SU-DHL-6 (cell line): ENCODE results near the gene YPEL4.

ENCODE experiments used
- H2AFZ ChIP-seq: fragments of 200-600 bp; sonication (generic); 2 replicates; pipeline ENCODE4 v1.6.1; 2014; ENCODE audit warnings: low read depth, mild to moderate bottlenecking, moderate library complexity, mixed read lengths, antibody characterized with exemption, low read length; ENCODE audit not compliant: severe bottlenecking
- H3F3A ChIP-seq: fragments of 200-600 bp; shearing (Covaris generic); 2 replicates; pipeline ENCODE4 v1.6.0; 2016; ENCODE audit warnings: antibody characterized with exemption, mild to moderate bottlenecking; ENCODE audit not compliant: insufficient read depth
- H3K27ac ChIP-seq: fragments of 200-600 bp; sonication (generic); 2 replicates; pipeline ENCODE4 v1.5.1; 2016; ENCODE audit warnings: low read depth, mild to moderate bottlenecking, low read length, moderate library complexity, mixed read lengths
- H3K27me3 ChIP-seq: fragments of 200-600 bp; sonication (generic), shearing (Covaris generic); 2 replicates; pipeline ENCODE4 v1.6.0; 2014; ENCODE audit warnings: mild to moderate bottlenecking, low read length
- H3K36me3 ChIP-seq: fragments of 200-600 bp; sonication (generic); 2 replicates; pipeline ENCODE4 v1.6.1; 2014; ENCODE audit warnings: mild to moderate bottlenecking, low read length, mixed read lengths
- H3K4me2 ChIP-seq: fragments of 300-600, 200-600 bp; shearing (Covaris generic), sonication (generic); 2 replicates; pipeline ENCODE4 v1.6.0; 2014; ENCODE audit warnings: low read length, low read depth, mild to moderate bottlenecking; ENCODE audit not compliant: poor library complexity, severe bottlenecking
- H3K4me3 ChIP-seq: fragments of 200-600 bp; sonication (generic); 2 replicates; pipeline ENCODE4 v1.5.1; 2014; ENCODE audit warnings: antibody characterized with exemption, low read length, mild to moderate bottlenecking, mixed read lengths; ENCODE audit not compliant: insufficient read depth, poor library complexity, severe bottlenecking
- H3K79me2 ChIP-seq: fragments of 200-600 bp; sonication (generic); 2 replicates; pipeline ENCODE4 v1.6.1; 2014; ENCODE audit warnings: mild to moderate bottlenecking, low read length, moderate library complexity; ENCODE audit not compliant: insufficient read depth
- H3K9ac ChIP-seq: fragments of 200-600 bp; sonication (generic); 2 replicates; pipeline ENCODE4 v1.7.0; 2014; ENCODE audit warnings: mild to moderate bottlenecking, low read length
- H3K9me2 ChIP-seq: fragments of 200-600 bp; sonication (generic); replicated peaks from 2 replicates; pipeline ENCODE4 v1.6.1; 2014; ENCODE audit warnings: low read length; ENCODE audit not compliant: insufficient read depth
- H3K9me3 ChIP-seq: fragments of 200-600 bp; sonication (generic); 2 replicates; pipeline ENCODE4 v1.6.1; 2014; ENCODE audit warnings: low read length, mixed read lengths; ENCODE audit not compliant: insufficient read depth
- H4K20me1 ChIP-seq: fragments of 200-600 bp; sonication (generic); 2 replicates; pipeline ENCODE4 v1.6.1; 2014; ENCODE audit warnings: low read depth, mild to moderate bottlenecking, antibody characterized with exemption, low read length, moderate library complexity, mixed read lengths
- EZH2phosphoT487 ChIP-seq: fragments of 200-600 bp; sonication (generic), shearing (Covaris generic); conservative IDR thresholded peaks from 2 replicates; pipeline ENCODE4 v1.6.1; 2018; ENCODE audit warnings: mild to moderate bottlenecking, antibody characterized with exemption, low read length, moderate library complexity, mixed read lengths
- TF ChIP-seq, protein P1 (sequence below): fragments of 200-600 bp; sonication (generic); IDR thresholded peaks from one replicate; pipeline ENCODE4 v1.5.1; 2017; ENCODE audit warnings: antibody characterized with exemption, mild to moderate bottlenecking, low read length, moderate library complexity; ENCODE audit not compliant: insufficient read depth, poor library complexity, severe bottlenecking

The YPEL4 gene

DNA sequence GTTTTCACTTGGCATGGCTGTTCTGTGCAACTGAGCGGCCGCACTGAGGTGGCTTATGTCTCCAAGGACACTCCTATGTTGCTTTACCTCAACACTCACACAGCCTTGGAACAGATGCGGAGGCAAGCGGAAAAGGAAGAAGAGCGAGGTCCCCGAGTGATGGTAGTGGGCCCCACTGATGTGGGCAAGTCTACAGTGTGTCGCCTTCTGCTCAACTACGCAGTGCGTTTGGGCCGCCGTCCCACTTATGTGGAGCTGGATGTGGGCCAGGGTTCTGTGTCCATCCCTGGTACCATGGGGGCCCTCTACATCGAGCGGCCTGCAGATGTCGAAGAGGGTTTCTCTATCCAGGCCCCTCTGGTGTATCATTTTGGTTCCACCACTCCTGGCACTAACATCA is 10.0 kb upstream of the YPEL4 start:
- Histone ChIP-seq H3K9me3 (no peaks in the 10 kb centered on the region), H3K27ac (no peak overlapping the region), H3F3A (peaks cover 9% of the 10 kb centered on the region), H2AFZ (no peak overlapping the region), H3K9ac (no peak overlapping the region), H3K4me3 (no peak overlapping the region), H3K4me2 (no peak overlapping the region), H3K9me2 (no peaks in the 10 kb centered on the region), H3K79me2 (peaks cover 22% of the 10 kb centered on the region), H3K27me3 (no peaks in the 10 kb centered on the region), H4K20me1 (no peaks in the 10 kb centered on the region), H3K36me3 (peaks cover 19% of the 10 kb centered on the region)
- TF ChIP-seq, protein P1, sequence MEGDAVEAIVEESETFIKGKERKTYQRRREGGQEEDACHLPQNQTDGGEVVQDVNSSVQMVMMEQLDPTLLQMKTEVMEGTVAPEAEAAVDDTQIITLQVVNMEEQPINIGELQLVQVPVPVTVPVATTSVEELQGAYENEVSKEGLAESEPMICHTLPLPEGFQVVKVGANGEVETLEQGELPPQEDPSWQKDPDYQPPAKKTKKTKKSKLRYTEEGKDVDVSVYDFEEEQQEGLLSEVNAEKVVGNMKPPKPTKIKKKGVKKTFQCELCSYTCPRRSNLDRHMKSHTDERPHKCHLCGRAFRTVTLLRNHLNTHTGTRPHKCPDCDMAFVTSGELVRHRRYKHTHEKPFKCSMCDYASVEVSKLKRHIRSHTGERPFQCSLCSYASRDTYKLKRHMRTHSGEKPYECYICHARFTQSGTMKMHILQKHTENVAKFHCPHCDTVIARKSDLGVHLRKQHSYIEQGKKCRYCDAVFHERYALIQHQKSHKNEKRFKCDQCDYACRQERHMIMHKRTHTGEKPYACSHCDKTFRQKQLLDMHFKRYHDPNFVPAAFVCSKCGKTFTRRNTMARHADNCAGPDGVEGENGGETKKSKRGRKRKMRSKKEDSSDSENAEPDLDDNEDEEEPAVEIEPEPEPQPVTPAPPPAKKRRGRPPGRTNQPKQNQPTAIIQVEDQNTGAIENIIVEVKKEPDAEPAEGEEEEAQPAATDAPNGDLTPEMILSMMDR, result no peak
- no peak for TF ChIP-seq EZH2phosphoT487

DNA sequence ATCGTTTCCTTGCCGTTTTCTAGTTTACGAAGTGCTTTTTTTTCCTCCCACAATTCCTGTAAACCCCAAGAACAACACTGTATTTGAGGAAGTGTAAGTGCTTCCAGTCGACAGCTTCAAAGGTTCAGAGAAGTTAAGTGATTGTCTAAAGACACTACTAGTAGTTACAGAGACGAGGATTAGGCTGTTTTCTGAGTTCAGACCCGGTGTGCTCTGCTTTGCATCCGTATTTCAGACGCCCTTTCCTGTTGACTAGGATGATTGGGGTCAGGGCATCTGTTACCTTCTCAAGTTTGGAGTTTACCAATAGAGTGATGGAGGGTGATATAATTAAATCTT is 8.3 kb upstream of the YPEL4 start:
- Histone ChIP-seq H3F3A (peaks cover 8% of the 10 kb centered on the region), H3K79me2 (peaks cover 22% of the 10 kb centered on the region), H3K9ac (peak overlapping the region; percentile 72), H4K20me1 (no peaks in the 10 kb centered on the region), H3K36me3 (peaks cover 19% of the 10 kb centered on the region), H3K4me3 (peak overlapping the region; percentile 76), H3K27me3 (no peaks in the 10 kb centered on the region), H3K9me2 (no peaks in the 10 kb centered on the region), H2AFZ (no peak overlapping the region), H3K9me3 (no peaks in the 10 kb centered on the region), H3K4me2 (peak overlapping the region; percentile 89), H3K27ac (0 out of 2 replicates have a peak overlapping the region, but pooled peaks have one; percentile 3)
- TF ChIP-seq EZH2phosphoT487, result no peak
- TF ChIP-seq, protein P1, result no peak

DNA sequence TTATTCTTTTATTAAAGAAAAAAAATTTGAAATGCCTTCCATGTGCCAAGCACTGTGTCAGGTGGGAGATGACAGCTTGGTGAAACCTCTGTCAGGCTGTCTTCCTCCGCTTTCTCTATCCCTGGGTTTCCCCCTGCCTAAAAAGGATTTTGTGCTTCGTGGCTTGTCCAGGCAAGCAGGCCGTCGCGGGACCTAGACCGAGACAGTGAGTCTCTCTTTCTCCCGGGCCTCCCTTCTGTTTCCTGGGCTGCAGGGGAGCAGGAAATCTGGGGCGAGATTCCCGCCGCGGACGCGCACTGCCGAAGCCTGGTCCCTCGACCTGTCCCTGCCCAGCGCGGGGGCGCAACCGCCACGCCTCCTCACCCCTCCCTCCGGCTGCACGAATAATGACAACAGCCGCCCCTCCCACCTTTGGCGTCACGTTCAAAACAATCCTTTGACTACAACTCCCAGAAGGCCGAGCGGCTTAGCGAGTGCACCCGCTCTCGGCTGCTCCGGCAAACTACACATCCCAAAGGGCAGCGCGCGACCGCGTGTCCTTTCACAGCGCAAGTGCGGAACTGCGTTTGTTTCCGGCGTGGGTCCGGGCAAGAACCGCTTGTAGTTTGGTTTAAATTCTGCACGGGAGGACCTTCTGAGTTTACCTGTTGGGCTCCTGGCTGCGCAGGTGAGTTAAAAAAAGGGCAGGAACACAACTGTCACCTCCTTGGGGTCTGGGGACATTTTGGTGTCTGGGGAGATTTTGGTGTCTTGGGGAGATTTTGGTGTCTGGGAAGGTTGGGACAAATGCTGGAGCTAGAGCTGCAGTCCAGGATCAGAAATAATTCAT is 7.7 kb upstream of the YPEL4 start, which contains the start of gene CLP1:
Gene CLP1, plus strand, starts transcription at position 569 of the 829 bp plus-strand sequence. CDS start 1,715 bp downstream, outside the sequence.
- H3K36me3 ChIP-seq, result peaks cover 19% of the 10 kb centered on the region
- peak within 1 kb of the TSS; percentile 72 for H3K9ac ChIP-seq
- H3K4me2 ChIP-seq, result peak within 1 kb of the TSS; percentile 89
- peak within 1 kb of the TSS; percentile 76 for H3K4me3 ChIP-seq
- 0 out of 2 replicates have a peak within 1 kb of the TSS, but pooled peaks have one; percentile 3 for H3K27ac ChIP-seq
- H2AFZ ChIP-seq, result peak within 1 kb of the TSS; percentile 92
- H3K9me3 ChIP-seq, result no peaks in the 10 kb centered on the region
- H4K20me1 ChIP-seq, result no peaks in the 10 kb centered on the region
- no peaks in the 10 kb centered on the region for H3K9me2 ChIP-seq
- H3K27me3 ChIP-seq, result no peaks in the 10 kb centered on the region
- peaks cover 2% of the 10 kb centered on the region; the same call in 1 of the 2 replicates for H3F3A ChIP-seq
- TF ChIP-seq, protein P1, result no peak
- no peak for TF ChIP-seq EZH2phosphoT487
- H3K79me2 ChIP-seq, result peaks cover 22% of the 10 kb centered on the region
